Umbilical cord (tissue), 2 donors: Measurements from ENCODE around the gene RBP4. TPM values are rescaled to one million over a fixed set of nuclear protein-coding genes. Genes with fewer than 3 reads are reported as not detected.

Experiments used
- DNase-seq: peaks from one replicate; pipeline ENCODE4 v3.0.0-alpha.2; 2015; ENCODE audit warnings: low spot score
- total RNA-seq: library from RNA; depleted of rRNA; stranded (reverse); fragments of >200 nt; gene quantifications from one replicate; pipeline ENCODE4 v1.2.3, GENCODE V29; 2014; ENCODE audit warnings: low replicate concordance; ENCODE audit not compliant: insufficient read depth

Gene RBP4
- 6.5 TPM for total RNA-seq

- no peak for DNase-seq
Observed at GRCh38 chr10:93601146-93601773, at the start of gene RBP4. Gene RBP4 (minus strand): TSS chr10:93601235. CDS start chr10:93601028, 207 bp downstream.

- no peak for DNase-seq
Observed at GRCh38 chr10:93639791-93640190, 38.8 kb upstream of the RBP4 start.

- DNase-seq, result peak; percentile 59
Observed at GRCh38 chr10:93630625-93631557, 29.9 kb upstream of the RBP4 start.

GRCh38 chr10:93629647-93630305 lies 28.7 kb upstream of the RBP4 start:
- DNase-seq, result no peak

DNA sequence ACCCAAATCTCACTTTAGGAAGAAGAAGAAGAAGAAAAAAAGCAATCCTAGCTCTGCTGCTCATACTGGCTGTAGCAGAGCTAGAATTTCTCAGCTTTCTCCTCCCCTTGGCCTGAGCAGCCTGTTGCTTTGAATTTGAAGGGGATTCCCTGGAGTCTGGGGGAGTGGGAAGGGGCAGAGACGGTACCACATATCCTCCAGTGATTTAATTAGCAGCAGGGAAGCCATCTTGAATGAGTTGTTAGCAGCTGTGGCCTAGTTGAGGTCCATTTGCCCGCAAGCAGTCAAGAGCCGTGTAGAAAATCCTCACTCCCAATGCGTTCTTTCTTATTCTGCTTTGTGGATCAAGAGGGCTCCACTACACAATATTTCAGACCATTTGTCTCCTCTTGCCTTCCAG lies 27.8 kb upstream of the RBP4 start:
- DNase-seq, result no peak

DNA sequence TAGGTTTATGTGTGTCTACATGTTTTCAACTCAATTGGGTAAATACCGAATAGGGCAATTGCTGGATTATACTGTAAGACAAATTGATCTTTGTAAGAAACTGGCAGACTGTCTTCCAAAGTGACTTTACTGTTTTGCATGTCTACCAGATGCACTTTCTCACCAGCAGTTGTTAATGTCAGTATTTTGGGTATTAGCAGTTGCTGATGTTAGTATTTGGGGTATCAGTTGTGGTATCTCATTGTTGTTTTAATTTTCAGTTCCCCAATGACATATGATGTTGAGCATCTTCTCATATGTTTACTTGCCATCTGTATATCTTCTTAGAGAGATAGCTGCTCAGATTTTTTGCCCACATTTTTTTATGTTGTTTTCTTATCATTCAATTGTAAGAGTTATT lies 21.9 kb upstream of the RBP4 start:
- no peak for DNase-seq

DNA sequence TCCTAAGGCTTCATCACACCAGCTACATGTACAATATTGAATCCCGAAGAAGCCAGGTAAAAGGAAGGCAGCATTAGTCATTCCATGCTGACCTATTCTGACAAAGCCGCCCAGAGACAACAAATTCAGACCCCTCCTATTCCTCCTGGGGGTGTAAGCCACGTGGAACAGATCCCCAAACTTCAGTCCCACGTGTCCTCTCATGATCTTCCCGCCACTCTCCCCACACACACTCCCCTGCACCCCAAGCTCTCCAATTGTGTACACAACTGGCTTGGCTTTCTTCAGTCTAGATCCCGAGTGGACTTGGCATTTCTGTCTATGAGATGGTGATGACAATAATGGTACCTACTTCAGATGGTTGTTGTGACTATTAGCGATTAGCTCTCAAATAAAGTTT lies 19.9 kb upstream of the RBP4 start:
- DNase-seq, result no peak

- no peak for DNase-seq
Observed at GRCh38 chr10:93615576-93616235, 14.7 kb upstream of the RBP4 start.

DNA sequence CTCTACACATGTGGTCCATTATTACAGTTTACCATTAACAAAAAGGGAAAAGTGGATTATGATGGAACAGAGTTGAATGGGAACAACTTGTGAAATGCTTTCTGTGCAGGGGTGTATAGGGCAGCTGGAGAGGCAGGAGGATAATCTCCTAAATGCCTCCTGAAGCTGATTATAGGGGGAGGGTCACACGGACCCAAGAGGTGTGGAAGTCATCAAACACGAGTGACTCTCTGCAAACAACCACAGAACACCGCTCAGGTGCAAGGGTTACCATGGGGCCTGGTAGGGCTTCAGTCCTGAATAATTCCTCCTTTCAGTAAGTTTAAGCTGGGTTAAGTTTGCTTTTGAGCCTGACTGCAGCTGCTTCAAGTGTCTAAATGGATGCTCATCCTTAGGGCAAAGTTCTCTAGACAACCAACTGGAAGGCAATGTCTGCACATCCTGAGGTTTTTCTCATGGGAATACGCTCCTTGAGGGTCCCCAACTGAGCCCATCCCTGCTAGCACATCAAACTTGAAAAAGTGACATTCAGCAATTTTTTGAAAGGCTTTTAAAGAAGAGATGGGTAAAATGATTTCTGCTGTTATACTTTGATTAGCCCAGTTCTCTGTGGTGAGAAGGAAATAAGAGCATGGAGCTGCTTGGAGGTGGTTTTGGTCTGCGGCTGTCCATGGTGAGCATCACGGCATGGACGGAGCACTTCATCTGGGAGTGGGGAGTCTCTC lies 13.2 kb upstream of the RBP4 start:
- no peak for DNase-seq

DNA sequence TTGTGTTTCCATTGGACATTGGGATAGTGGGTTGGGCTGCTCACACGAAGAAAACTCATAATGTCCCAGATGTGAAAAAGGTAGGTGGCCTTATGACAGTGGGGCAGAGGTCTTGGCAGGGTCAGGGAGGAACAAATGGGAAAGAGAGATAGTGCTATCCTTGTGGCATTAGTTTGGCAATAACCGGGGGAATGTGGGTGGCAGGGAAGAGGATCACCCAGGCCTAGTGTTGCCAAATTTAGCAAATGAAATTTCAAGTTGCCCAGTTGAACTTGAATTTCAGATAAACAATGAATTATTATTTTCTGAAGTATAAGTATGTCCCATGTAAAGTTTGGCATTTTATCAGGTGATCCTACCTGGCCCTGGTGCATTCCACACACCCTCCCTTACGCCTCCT lies 12.1 kb upstream of the RBP4 start:
- DNase-seq, result no peak

- peak; percentile 61 for DNase-seq
Observed at GRCh38 chr10:93612311-93612710, 11.3 kb upstream of the RBP4 start, which contains the start of gene PDE6C. Gene PDE6C (plus strand): TSS chr10:93612537. CDS start chr10:93612726, 189 bp downstream.

- DNase-seq, result no peak
Observed at GRCh38 chr10:93608421-93608820, 7.4 kb upstream of the RBP4 start.

- no peak for DNase-seq
Observed at GRCh38 chr10:93604146-93604545, 3.1 kb upstream of the RBP4 start.

DNA sequence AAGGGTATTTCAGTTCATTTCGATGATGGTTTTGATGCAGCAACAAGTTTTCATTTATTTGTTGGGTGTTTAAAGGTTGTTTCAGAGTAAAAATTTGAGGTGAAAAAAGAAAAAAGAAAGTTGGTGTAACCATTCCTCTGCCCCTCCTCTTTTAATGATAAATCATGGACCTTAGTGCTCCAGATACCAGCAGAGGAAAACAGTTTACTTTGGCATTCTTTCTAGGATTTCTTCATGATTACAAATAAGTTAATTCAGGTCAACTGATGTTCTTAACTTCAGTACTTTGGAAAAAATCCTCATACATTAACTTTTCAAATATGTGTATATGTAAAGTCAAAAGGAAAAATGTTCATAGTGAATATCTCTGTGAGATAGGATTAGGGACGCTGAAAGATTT lies 2.0 kb upstream of the RBP4 start:
- no peak for DNase-seq

DNA sequence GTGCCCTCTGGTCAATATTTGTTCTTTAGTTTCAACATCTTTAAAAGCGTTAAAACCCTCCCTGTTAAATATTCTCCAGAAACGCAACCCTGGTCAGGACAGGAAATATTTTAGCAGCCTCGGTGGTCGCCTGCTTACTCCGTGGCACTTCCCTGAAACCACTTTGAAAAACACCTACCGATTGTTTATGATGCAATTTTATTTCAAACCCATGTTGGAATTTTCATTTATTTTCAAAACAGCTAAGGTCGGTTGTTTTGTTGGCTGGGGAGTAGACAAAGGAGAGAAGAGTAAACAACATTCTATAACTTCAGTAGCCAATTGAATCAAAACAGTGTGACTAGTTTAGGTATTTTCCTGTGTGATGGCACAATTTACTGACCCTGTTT lies 733 bp upstream of the RBP4 start:
- no peak for DNase-seq

- DNase-seq, result peak; percentile 53
Observed at GRCh38 chr10:93600446-93601145, 439 bp downstream of the RBP4 start.

- DNase-seq, result no peak
Observed at GRCh38 chr10:93599778-93600177, 1.3 kb downstream of the RBP4 start.

DNA sequence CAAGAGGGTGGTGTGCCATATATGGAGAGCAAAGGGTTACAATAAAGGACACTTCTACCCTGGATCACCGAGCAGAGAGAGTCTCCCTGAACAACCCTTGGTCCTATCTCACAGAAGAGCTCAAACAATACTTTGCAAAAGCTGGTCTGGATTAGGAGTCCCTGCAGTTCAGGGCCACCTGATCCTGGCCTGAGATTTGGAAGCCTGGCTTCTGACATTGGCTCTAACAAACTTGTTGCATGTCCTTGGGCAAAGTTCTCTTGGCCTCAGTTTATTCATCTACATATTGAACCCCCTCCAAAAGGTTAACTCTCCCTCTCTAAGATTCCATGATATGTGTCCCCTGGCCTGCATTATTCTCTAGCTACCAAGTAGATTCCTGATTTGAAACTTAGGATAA lies 1.7 kb downstream of the RBP4 start:
- DNase-seq, result no peak

DNA sequence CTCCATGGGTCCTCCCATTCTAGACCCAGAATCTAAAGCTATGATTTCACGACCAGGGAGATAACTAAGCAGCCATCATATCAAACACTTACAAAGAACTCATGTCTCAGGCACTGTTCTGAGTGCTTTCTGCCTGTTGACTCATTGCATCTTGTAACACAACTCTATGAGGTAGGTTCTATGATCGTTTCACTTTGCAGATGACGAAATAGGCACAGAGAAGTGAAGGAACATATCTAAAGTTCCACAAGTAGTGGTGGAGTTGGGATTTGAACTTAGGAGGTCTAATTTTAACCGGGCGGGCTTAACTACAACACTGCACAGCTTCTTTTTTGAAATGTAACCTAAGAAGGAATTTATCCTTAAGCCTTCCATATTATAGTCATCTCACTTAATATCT lies 2.9 kb downstream of the RBP4 start:
- DNase-seq, result no peak

DNA sequence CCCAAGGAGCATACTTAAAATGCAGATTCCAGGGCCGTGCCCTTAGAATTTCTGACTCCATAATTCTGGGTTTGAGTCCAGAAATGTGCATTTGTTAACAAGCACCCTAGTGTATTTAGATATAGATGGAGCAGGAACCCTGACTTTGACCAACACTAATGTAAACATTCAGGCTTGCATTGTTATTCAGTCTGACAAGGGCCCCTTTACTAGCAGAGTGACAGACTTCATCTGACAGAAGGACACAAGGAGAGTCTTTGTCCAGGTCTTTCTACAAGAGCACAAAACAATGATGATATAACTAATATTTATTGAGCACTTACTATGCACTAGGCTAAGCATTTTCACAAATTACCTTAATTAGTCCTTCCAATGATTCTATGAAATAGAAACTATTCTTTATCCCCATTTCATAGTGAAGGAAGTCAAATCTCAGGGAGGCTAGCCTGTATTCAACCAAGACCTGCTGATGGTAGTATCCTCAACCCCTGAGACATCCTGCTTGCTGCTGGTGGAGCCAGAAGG lies 3.9 kb downstream of the RBP4 start:
- no peak for DNase-seq
